Smooth muscle cell (in vitro differentiated cells): ENCODE measurements around the gene PDPK1. TPM values are rescaled to one million over a fixed set of nuclear protein-coding genes. Genes with fewer than 3 reads are reported as not detected.
"Not testable (repeated sequence)": the region's sequence is repeated elsewhere in the genome, so short reads cannot be mapped to it uniquely, and the experiment has no call there.

ENCODE experiments used
- DNase-seq: peaks from one replicate; lab custom pipeline; 2025; ENCODE audit not compliant: unreplicated experiment; lab: John Stamatoyannopoulos, UW
- H2AFZ ChIP-seq: fragments of 200-600 bp; sonication (generic); 2 replicates; pipeline ENCODE4 v1.6.0; 2016; ENCODE audit warnings: antibody characterized with exemption, low read depth, mild to moderate bottlenecking
- H3F3A ChIP-seq: fragments of 200-600 bp; sonication (generic); 2 replicates; pipeline ENCODE4 v1.6.0; 2017; ENCODE audit warnings: antibody characterized with exemption, low read depth
- H3K27ac ChIP-seq: fragments of 200-600 bp; sonication (generic); 2 replicates; pipeline ENCODE4 v1.5.1; 2016; ENCODE audit warnings: low read depth, mild to moderate bottlenecking
- H3K27me3 ChIP-seq: fragments of 200-600 bp; sonication (generic); 2 replicates; pipeline ENCODE4 v1.6.1; 2016; ENCODE audit warnings: low read depth, mild to moderate bottlenecking
- H3K36me3 ChIP-seq: fragments of 200-600 bp; sonication (generic); 2 replicates; pipeline ENCODE4 v1.5.1; 2016; ENCODE audit warnings: low read depth
- H3K4me1 ChIP-seq: fragments of 200-600 bp; sonication (generic); 2 replicates; pipeline ENCODE4 v1.5.1; 2016; ENCODE audit warnings: low read depth
- H3K4me2 ChIP-seq: fragments of 200-600 bp; sonication (generic); 2 replicates; pipeline ENCODE4 v1.6.0; 2016; ENCODE audit warnings: mild to moderate bottlenecking
- H3K4me3 ChIP-seq: fragments of 200-600 bp; sonication (generic); 2 replicates; pipeline ENCODE4 v1.5.1; 2016; ENCODE audit warnings: mild to moderate bottlenecking
- H3K79me2 ChIP-seq: fragments of 200-600 bp; sonication (generic); 2 replicates; pipeline ENCODE4 v1.6.0; 2016; ENCODE audit warnings: low read depth, mild to moderate bottlenecking
- H3K9ac ChIP-seq: fragments of 200-600 bp; sonication (generic); 2 replicates; pipeline ENCODE4 v1.6.0; 2016; ENCODE audit warnings: low read depth
- H3K9me3 ChIP-seq: fragments of 200-600 bp; sonication (generic); replicated peaks from 2 replicates; pipeline ENCODE4 v1.5.1; 2016; ENCODE audit warnings: low read depth
- H4K20me1 ChIP-seq: fragments of 200-600 bp; sonication (generic); 2 replicates; pipeline ENCODE4 v1.6.0; 2016; ENCODE audit warnings: low read depth
- CTCF ChIP-seq: fragments of 200-600 bp; sonication (generic); IDR thresholded peaks from 2 replicates; pipeline ENCODE4 v1.5.1; 2017; ENCODE audit warnings: borderline replicate concordance, mild to moderate bottlenecking, antibody characterized with exemption; ENCODE audit not compliant: insufficient read depth, poor library complexity, severe bottlenecking
- WGBS: methylation state at CpG from one replicate; pipeline ENCODE4 v1.1.7; 2016; ENCODE audit warnings: low lambda C conversion rate; 5-methylcytosine and 5-hydroxymethylcytosine counted together
- polyA plus RNA-seq: library from polyadenylated mRNA; unstranded; fragments of >200 nt; fragmentation: Nextera tagmentation; extraction: Ambion mirVana; gene quantifications from 2 replicates; pipeline ENCODE4 v1.2.1, GENCODE V29; 2016
- total RNA-seq: library from RNA; depleted of rRNA; stranded (reverse); fragments of >200 nt; gene quantifications from 2 replicates; pipeline ENCODE4 v1.2.3, GENCODE V29; 2014

PDPK1 gene
- total and polyA plus RNA-seq, 2 experiments from 2014 or later, result 16.4 to 23.8 TPM

GRCh38 chr16:2609827-2610470 is 72.1 kb downstream of the PDPK1 start:
- Histone ChIP-seq H3K27me3 (no peaks in the 10 kb centered on the region), H3K27ac (no peak overlapping the region), H2AFZ (no peak overlapping the region), H3K4me2 (no peak overlapping the region), H3K9me3 (no peaks in the 10 kb centered on the region), H3F3A (no peaks in the 10 kb centered on the region), H3K4me3 (no peak overlapping the region), H3K4me1 (no peaks in the 10 kb centered on the region), H4K20me1 (peaks cover 20% of the 10 kb centered on the region), H3K9ac (no peak overlapping the region), H3K79me2 (peaks cover 25% of the 10 kb centered on the region), H3K36me3 (no peaks in the 10 kb centered on the region)
- TF ChIP-seq CTCF, result no peak
- 96% methylated on average over 12 of the region's 12 CpGs for WGBS
- no peak for DNase-seq

- H3K4me2 ChIP-seq, result no peak overlapping the region
- no peak overlapping the region for H3K9ac ChIP-seq
- H3K79me2 ChIP-seq, result peaks cover 18% of the 10 kb centered on the region
- H3K9me3 ChIP-seq, result no peaks in the 10 kb centered on the region
- no peaks in the 10 kb centered on the region for H3K36me3 ChIP-seq
- no peak for DNase-seq
- H3K27me3 ChIP-seq, result no peaks in the 10 kb centered on the region
- no peak overlapping the region for H3K4me3 ChIP-seq
- H2AFZ ChIP-seq, result no peak overlapping the region
- WGBS, result 98% methylated on average over 29 of the region's 29 CpGs
- no peak overlapping the region for H3K27ac ChIP-seq
- no peaks in the 10 kb centered on the region for H3F3A ChIP-seq
- TF ChIP-seq CTCF, result no peak
- no peaks in the 10 kb centered on the region for H3K4me1 ChIP-seq
- H4K20me1 ChIP-seq, result peaks cover 20% of the 10 kb centered on the region
These were observed 73.1 kb downstream of the PDPK1 start for GRCh38 chr16:2610781-2611498.

- Histone ChIP-seq H3K79me2 (peaks cover 18% of the 10 kb centered on the region), H3F3A (no peaks in the 10 kb centered on the region), H4K20me1 (peaks cover 20% of the 10 kb centered on the region), H3K4me2 (no peak overlapping the region), H3K4me3 (no peak overlapping the region), H3K4me1 (no peaks in the 10 kb centered on the region), H3K9me3 (no peaks in the 10 kb centered on the region), H3K27me3 (no peaks in the 10 kb centered on the region), H3K27ac (no peak overlapping the region), H2AFZ (no peak overlapping the region), H3K36me3 (no peaks in the 10 kb centered on the region), H3K9ac (no peak overlapping the region)
- TF ChIP-seq CTCF, result no peak
- DNase-seq, result no peak
- WGBS, result 100% methylated on average over 10 of the region's 12 CpGs
These were observed 73.7 kb downstream of the PDPK1 start for GRCh38 chr16:2611499-2611862.

- not testable (repeated sequence) for H3K9ac ChIP-seq, H3K4me2 ChIP-seq, H3K27ac ChIP-seq, H3K4me3 ChIP-seq, H3K4me1 ChIP-seq, H3K9me3 ChIP-seq, H3K27me3 ChIP-seq, H2AFZ ChIP-seq, H3K36me3 ChIP-seq, DNase-seq, H3F3A ChIP-seq
- Histone ChIP-seq H3K79me2 (peaks cover 18% of the 10 kb centered on the region), H4K20me1 (peaks cover 20% of the 10 kb centered on the region)
- no CpG with 5 or more reads among the region's 17 CpGs for WGBS
These were observed 74.1 kb downstream of the PDPK1 start for GRCh38 chr16:2611877-2612276.

GRCh38 chr16:2613251-2613650 is 75.4 kb downstream of the PDPK1 start:
- not testable (repeated sequence) for DNase-seq, H3K4me3 ChIP-seq, H3F3A ChIP-seq, H3K4me2 ChIP-seq, H3K27me3 ChIP-seq, H2AFZ ChIP-seq, H3K9me3 ChIP-seq, H3K36me3 ChIP-seq, H3K79me2 ChIP-seq, H3K9ac ChIP-seq, H3K27ac ChIP-seq, H3K4me1 ChIP-seq
- WGBS, result 98% methylated on average over 16 of the region's 19 CpGs
- H4K20me1 ChIP-seq, result peaks cover 13% of the 10 kb centered on the region
